ENCODE results near the gene ZNF860.
A peak's percentile ranks its signal among the peaks of the same experiment; 100 is the strongest.

ZNF860 gene

DNA sequence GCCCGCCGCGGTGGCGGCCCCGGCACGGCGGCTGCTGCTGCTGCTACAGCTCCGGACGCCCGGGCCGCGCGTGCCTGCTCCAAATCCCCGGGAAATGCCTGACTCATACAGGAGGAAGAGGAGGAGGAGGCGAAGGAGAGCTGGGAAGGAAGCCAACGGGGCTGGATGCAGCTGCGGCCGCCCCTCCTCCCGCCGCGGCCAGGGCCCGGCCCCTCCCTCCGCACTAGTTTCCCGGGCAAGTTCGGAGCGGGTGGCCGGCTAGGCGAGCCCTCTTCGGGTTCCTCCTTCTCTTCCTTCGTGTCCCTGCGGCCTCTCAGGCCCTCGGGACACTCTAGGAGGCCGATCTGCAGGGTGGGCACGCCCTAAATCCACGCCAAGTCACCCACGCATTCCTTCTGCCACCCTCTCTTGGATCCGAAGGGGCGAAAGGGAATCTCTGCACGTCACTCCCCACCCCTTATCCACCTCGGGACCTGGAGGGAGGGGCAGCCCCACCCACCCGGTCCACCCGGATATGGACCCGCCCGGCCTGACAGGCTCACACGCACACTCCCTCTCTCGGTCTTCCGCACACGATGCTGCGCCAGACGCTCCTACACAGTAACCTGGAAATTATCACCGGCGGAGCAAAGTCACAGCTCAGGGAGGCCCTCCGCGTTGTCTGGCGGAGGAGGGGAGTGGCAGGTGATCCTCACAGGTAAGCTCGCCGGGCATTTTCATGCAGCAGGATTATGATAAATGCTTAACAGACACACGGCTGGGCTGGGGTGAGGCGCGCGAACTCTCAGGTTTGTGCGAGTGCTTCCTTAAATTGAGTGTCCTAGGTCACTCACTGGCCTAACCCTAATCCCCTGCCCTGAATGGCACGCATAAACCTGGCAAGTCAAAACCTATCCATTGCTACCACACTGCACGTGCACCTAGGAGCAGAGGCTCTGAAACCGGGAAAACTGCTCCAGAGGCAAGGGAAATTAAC, at the start of gene ZNF860, which contains the start of gene OSBPL10:
Gene ZNF860, plus strand, starts transcription at position 545 of the 976 bp plus-strand sequence. CDS start 7,330 bp downstream, outside the sequence.
Gene OSBPL10, minus strand, starts transcription at position 57 of the 976 bp plus-strand sequence. CDS start 83 bp downstream, outside the sequence.
- Histone ChIP-seq H3K36me3 (replicated peaks) (no peaks in the 10 kb centered on the region), H3K4me3 (ENCODE audit: low read depth, low read length) (peak within 1 kb of the TSS; percentile 86), H3K27ac (peak within 1 kb of the TSS; percentile 66), H3K27me3 (replicated peaks) (no peaks in the 10 kb centered on the region)
- DNase-seq: peak; percentile 87
- peak; percentile 20 for TF ChIP-seq CTCF (IDR thresholded peaks at IDR 0.05; ENCODE audit: low read depth, low read length, missing control alignments)
- in situ Hi-C loops (cut with HindIII; ENCODE audit: low pct_ligation_motif_present, low sequenced_read_pairs): no loop called here

- H3K4me3 ChIP-seq (ENCODE audit: low read depth, low read length): no peak overlapping the region
- no peak for DNase-seq
- TF ChIP-seq CTCF (IDR thresholded peaks at IDR 0.05; ENCODE audit: low read depth, low read length, missing control alignments): no peak
- H3K27ac ChIP-seq: no peak overlapping the region
- in situ Hi-C loops (cut with HindIII; ENCODE audit: low pct_ligation_motif_present, low sequenced_read_pairs): no loop called here
- H3K36me3 ChIP-seq (replicated peaks): no peaks in the 10 kb centered on the region
- H3K27me3 ChIP-seq (replicated peaks): no peaks in the 10 kb centered on the region
Measured at GRCh38 chr3:31932990-31933389, 48.6 kb upstream of the ZNF860 start.

- in situ Hi-C loops (cut with HindIII; ENCODE audit: low pct_ligation_motif_present, low sequenced_read_pairs): no loop called here
Measured at GRCh38 chr3:31934018-31934417, 47.5 kb upstream of the ZNF860 start.

GRCh38 chr3:31934866-31935265, 46.7 kb upstream of the ZNF860 start:
- H3K27ac ChIP-seq: no peak overlapping the region
- in situ Hi-C loops (cut with HindIII; ENCODE audit: low pct_ligation_motif_present, low sequenced_read_pairs): no loop called here
- no peak for DNase-seq
- TF ChIP-seq CTCF (IDR thresholded peaks at IDR 0.05; ENCODE audit: low read depth, low read length, missing control alignments): no peak
- no peaks in the 10 kb centered on the region for H3K36me3 ChIP-seq (replicated peaks)
- H3K4me3 ChIP-seq (ENCODE audit: low read depth, low read length): no peak overlapping the region
- no peaks in the 10 kb centered on the region for H3K27me3 ChIP-seq (replicated peaks)

More at GRCh38 chr3:31934018-31934417, 47.5 kb upstream of the ZNF860 start:
- DNase-seq: no peak
- Histone ChIP-seq H3K27me3 (replicated peaks) (no peaks in the 10 kb centered on the region), H3K4me3 (ENCODE audit: low read depth, low read length) (no peak overlapping the region), H3K27ac (no peak overlapping the region), H3K36me3 (replicated peaks) (no peaks in the 10 kb centered on the region)
- TF ChIP-seq CTCF (IDR thresholded peaks at IDR 0.05; ENCODE audit: low read depth, low read length, missing control alignments): no peak

DNA sequence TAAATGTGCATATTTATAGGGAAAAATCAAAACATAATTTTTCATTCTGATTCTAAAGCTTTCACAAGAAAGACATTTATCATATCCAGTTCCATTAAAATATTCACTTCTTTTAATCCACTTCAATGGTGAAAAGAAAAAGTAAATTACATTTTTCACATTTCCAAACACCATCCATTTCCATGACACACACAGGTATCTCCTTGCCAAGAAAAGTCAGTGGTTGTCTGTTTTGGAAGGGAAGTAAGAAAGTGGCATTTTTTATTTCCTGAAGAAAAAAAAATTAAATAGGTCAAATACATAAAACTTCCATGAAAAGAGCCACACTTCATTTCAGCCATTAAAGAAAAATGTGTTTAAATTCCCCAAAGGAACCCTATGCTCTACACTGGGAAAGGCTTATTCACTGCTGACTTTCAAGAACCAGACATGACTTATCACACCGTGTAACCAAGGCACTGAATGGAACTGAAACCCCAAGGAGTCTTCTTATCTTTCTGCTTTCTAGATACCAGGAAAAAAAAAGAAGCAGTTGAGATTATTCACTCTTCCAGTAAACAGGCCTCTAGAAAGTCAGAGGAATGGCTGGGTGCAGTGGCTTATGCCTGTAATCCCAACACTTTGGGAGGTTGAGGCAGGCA, 45.0 kb upstream of the ZNF860 start:
- DNase-seq: peak; percentile 68
- in situ Hi-C loops (cut with HindIII; ENCODE audit: low pct_ligation_motif_present, low sequenced_read_pairs): no loop called here
- TF ChIP-seq CTCF (IDR thresholded peaks at IDR 0.05; ENCODE audit: low read depth, low read length, missing control alignments): no peak
- H3K36me3 ChIP-seq (replicated peaks): no peaks in the 10 kb centered on the region
- H3K27ac ChIP-seq: no peak overlapping the region
- no peak overlapping the region for H3K4me3 ChIP-seq (ENCODE audit: low read depth, low read length)
- H3K27me3 ChIP-seq (replicated peaks): no peaks in the 10 kb centered on the region
